GM21529 (cell line): Measurements from ENCODE around the gene ACTL10.
"Not testable (repeated sequence)": the region's sequence is repeated elsewhere in the genome, so short reads cannot be mapped to it uniquely, and the experiment has no call there.

Source experiments
- ATAC-seq: cut with Tn5 transposase; IDR thresholded peaks from one replicate; pipeline ENCODE4 v1.9.1; 2021; ENCODE audit not compliant: unreplicated experiment

The ACTL10 gene

GRCh38 chr20:33693741-33694638 lies 27.2 kb downstream of the ACTL10 start:
- no peak for ATAC-seq

- no peak for ATAC-seq
These were observed 27.9 kb downstream of the ACTL10 start for GRCh38 chr20:33694639-33695012.

GRCh38 chr20:33696448-33696847 lies 29.7 kb downstream of the ACTL10 start:
- ATAC-seq, result no peak

- no peak for ATAC-seq
These were observed 30.4 kb downstream of the ACTL10 start for GRCh38 chr20:33697129-33697528.

- not testable (repeated sequence) for ATAC-seq
These were observed 32.2 kb downstream of the ACTL10 start for GRCh38 chr20:33698966-33699365.

- ATAC-seq, result not testable (repeated sequence)
These were observed 34.1 kb downstream of the ACTL10 start for GRCh38 chr20:33700696-33701441.

GRCh38 chr20:33701629-33702450 lies 35.1 kb downstream of the ACTL10 start:
- no peak for ATAC-seq

GRCh38 chr20:33702861-33703260 lies 36.1 kb downstream of the ACTL10 start:
- no peak for ATAC-seq

GRCh38 chr20:33703498-33704137 lies 36.9 kb downstream of the ACTL10 start:
- no peak for ATAC-seq

GRCh38 chr20:33704197-33704924 lies 37.6 kb downstream of the ACTL10 start:
- ATAC-seq, result no peak

GRCh38 chr20:33707668-33708067 lies 40.9 kb downstream of the ACTL10 start:
- ATAC-seq, result no peak

- no peak for ATAC-seq
These were observed 42.7 kb downstream of the ACTL10 start for GRCh38 chr20:33709398-33709797.

GRCh38 chr20:33709905-33710541 lies 43.3 kb downstream of the ACTL10 start:
- ATAC-seq, result no peak

- ATAC-seq, result no peak
These were observed 44.1 kb downstream of the ACTL10 start for GRCh38 chr20:33710681-33711445.

- no peak for ATAC-seq
These were observed 44.6 kb downstream of the ACTL10 start for GRCh38 chr20:33711446-33711738.

- ATAC-seq, result no peak
These were observed 47.2 kb downstream of the ACTL10 start for GRCh38 chr20:33713865-33714367.

GRCh38 chr20:33716498-33716897 lies 49.8 kb downstream of the ACTL10 start:
- ATAC-seq, result no peak
